ENCODE results near the gene SCN4A.
"Not testable (repeated sequence)": the region's sequence is repeated elsewhere in the genome, so short reads cannot be mapped to it uniquely, and the experiment has no call there.

SCN4A gene

GRCh38 chr17:63898899-63899798 is 73.6 kb downstream of the SCN4A start:
- not testable (repeated sequence) for H3K27ac Mint-ChIP-seq; H3K9me3 Mint-ChIP-seq; H3K36me3 Mint-ChIP-seq (ENCODE audit: low read depth); H3K4me3 Mint-ChIP-seq
- Mint-ChIP-seq H3K27me3 (ENCODE audit: low read depth) (peaks cover 24% of the 10 kb centered on the region), H3K4me1 (ENCODE audit: low read depth) (peaks cover 12% of the 10 kb centered on the region)

- H3K4me3 Mint-ChIP-seq; H3K27ac Mint-ChIP-seq; H3K4me1 Mint-ChIP-seq (ENCODE audit: low read depth); H3K36me3 Mint-ChIP-seq (ENCODE audit: low read depth); H3K9me3 Mint-ChIP-seq: not testable (repeated sequence)
- H3K27me3 Mint-ChIP-seq (ENCODE audit: low read depth) = peaks cover 35% of the 10 kb centered on the region
These were observed 76.0 kb downstream of the SCN4A start, which contains the start of gene CSH1 for GRCh38 chr17:63896524-63897354. Gene CSH1 (minus strand): TSS chr17:63896574. CDS start chr17:63896511, 63 bp downstream.

GRCh38 chr17:63894821-63895220 is 77.9 kb downstream of the SCN4A start:
- not testable (repeated sequence) for H3K4me3 Mint-ChIP-seq; H3K27ac Mint-ChIP-seq; H3K36me3 Mint-ChIP-seq (ENCODE audit: low read depth)

GRCh38 chr17:63894021-63894420 is 78.7 kb downstream of the SCN4A start:
- H3K9me3 Mint-ChIP-seq; H3K36me3 Mint-ChIP-seq (ENCODE audit: low read depth); H3K27ac Mint-ChIP-seq; H3K4me1 Mint-ChIP-seq (ENCODE audit: low read depth); H3K4me3 Mint-ChIP-seq: not testable (repeated sequence)
- H3K27me3 Mint-ChIP-seq (ENCODE audit: low read depth) = peaks cover 29% of the 10 kb centered on the region

More at GRCh38 chr17:63894821-63895220, 77.9 kb downstream of the SCN4A start:
- H3K27me3 Mint-ChIP-seq (ENCODE audit: low read depth) = peaks cover 27% of the 10 kb centered on the region
- H3K4me1 Mint-ChIP-seq (ENCODE audit: low read depth); H3K9me3 Mint-ChIP-seq: not testable (repeated sequence)

- not testable (repeated sequence) for H3K9me3 Mint-ChIP-seq; H3K4me1 Mint-ChIP-seq (ENCODE audit: low read depth); H3K4me3 Mint-ChIP-seq; H3K36me3 Mint-ChIP-seq (ENCODE audit: low read depth); H3K27ac Mint-ChIP-seq
- peaks cover 33% of the 10 kb centered on the region for H3K27me3 Mint-ChIP-seq (ENCODE audit: low read depth)
These were observed 80.2 kb downstream of the SCN4A start for GRCh38 chr17:63892316-63893037.

- not testable (repeated sequence) for H3K27ac Mint-ChIP-seq; H3K9me3 Mint-ChIP-seq; H3K4me1 Mint-ChIP-seq (ENCODE audit: low read depth); H3K4me3 Mint-ChIP-seq; H3K36me3 Mint-ChIP-seq (ENCODE audit: low read depth)
- peaks cover 38% of the 10 kb centered on the region for H3K27me3 Mint-ChIP-seq (ENCODE audit: low read depth)
These were observed 83.5 kb downstream of the SCN4A start for GRCh38 chr17:63889026-63889848.

All from T-helper 1 cell treated with Interleukin-12 subunit alpha and Interleukin-12 subunit beta and Interleukin-4 antibody, amounts not matched to agents 30 μg/mL and 1 μg/mL, for 36 hours (primary cell).